Skeletal muscle tissue (tissue), 4 donors: ENCODE data around the gene KLHL36. TPM values are rescaled to one million over a fixed set of nuclear protein-coding genes. Genes with fewer than 3 reads are reported as not detected.

Experiments
- H3K27ac ChIP-seq: one replicate; pipeline ENCODE4 v1.7.0; 2013; ENCODE audit warnings: mild to moderate bottlenecking, low read depth, low read length, inconsistent platforms
- H3K27me3 ChIP-seq, 3 donors: one replicate each; pipeline ENCODE4 v1.7.0; 2013; ENCODE audit warnings: low read length in 3 of 3; ENCODE audit not compliant: control insufficient read depth in 3 of 3, insufficient read depth in 3 of 3
- H3K36me3 ChIP-seq, 3 donors: one replicate each; pipeline ENCODE4 v1.7.0; 2013; ENCODE audit warnings: low read length in 3 of 3; ENCODE audit not compliant: control insufficient read depth in 3 of 3, insufficient read depth in 3 of 3
- H3K4me1 ChIP-seq, 3 donors: one replicate each; pipeline ENCODE4 v1.7.0; 2013; ENCODE audit warnings: low read length in 3 of 3, mild to moderate bottlenecking in 3 of 3; ENCODE audit not compliant: control insufficient read depth in 3 of 3, insufficient read depth in 3 of 3
- H3K4me3 ChIP-seq, 3 donors: one replicate each; pipeline ENCODE4 v1.7.0; 2013; ENCODE audit warnings: low read length in 3 of 3
- H3K9ac ChIP-seq, 3 donors: one replicate each; pipeline ENCODE4 v1.7.0; 2013; ENCODE audit warnings: low read length in 3 of 3, mild to moderate bottlenecking in 3 of 3, moderate library complexity in 2 of 3, low read depth in 1 of 3
- H3K9me3 ChIP-seq, 3 donors: one replicate each; pipeline ENCODE4 v1.7.0; 2013; ENCODE audit warnings: low read length in 3 of 3; ENCODE audit not compliant: control insufficient read depth in 3 of 3
- total RNA-seq: library from RNA; depleted of rRNA; stranded (reverse); fragments of >200 nt; gene quantifications from one replicate; pipeline ENCODE4 v1.2.3, GENCODE V29; 2014
- donor health status: Osteomylitis.

Gene KLHL36
- total RNA-seq, 1 donor from 2014 or later: 23.0 TPM

DNA sequence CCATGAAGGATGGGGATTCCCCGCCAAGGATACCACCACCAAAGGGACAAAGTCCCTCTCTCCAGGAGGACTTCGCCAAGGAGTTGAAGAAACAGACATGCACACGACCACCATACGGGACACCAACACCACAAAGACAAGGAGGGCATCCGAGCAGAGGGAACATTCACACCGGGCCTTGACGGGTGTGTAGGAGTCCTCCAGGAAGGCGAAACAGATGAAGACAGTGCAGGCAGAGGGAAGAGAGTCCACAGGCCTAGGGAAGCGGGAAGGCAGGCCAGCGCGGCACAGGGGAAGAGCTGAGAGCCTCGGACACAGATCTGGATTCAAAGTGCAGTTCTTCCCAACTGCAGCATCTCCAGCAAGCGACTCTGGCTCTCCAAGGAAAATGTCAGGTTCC, 41.2 kb upstream of the KLHL36 start:
- no peak overlapping the region for H3K9ac ChIP-seq
- H3K36me3 ChIP-seq: no peaks in the 10 kb centered on the region
- H3K4me3 ChIP-seq: no peak overlapping the region
- no peak overlapping the region for H3K27ac ChIP-seq
- peaks cover 5 to 12% (median 10%) of the 10 kb centered on the region in 3 donors for H3K4me1 ChIP-seq
- peaks cover 0 to 8% (median 2%) of the 10 kb centered on the region in 3 donors for H3K27me3 ChIP-seq
- H3K9me3 ChIP-seq: no peaks in the 10 kb centered on the region

DNA sequence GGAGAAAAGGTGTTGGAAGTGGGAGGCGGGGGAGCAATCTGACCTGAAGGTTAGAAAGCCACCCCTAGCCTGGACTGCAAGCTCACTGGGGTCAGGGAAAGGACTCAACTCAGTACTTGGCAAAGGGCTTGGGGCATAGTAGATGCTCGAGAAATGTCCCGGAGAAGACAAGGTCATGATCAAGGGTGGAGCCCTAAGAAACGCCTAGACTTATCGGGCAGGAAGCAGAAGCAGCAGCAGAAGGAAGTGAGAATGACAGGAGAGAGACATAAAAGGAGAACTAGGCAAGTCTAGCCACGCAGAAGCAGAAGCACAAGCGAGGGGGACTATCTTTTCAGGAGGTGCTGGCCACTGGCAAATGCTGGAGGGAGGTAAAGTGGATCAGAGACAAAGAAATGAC, 40.6 kb upstream of the KLHL36 start:
- Histone ChIP-seq H3K4me3 (no peak overlapping the region), H3K36me3 (no peaks in the 10 kb centered on the region), H3K27me3 (peaks cover 0 to 8% (median 4%) of the 10 kb centered on the region in 3 donors), H3K4me1 (peaks cover 4 to 11% (median 10%) of the 10 kb centered on the region in 3 donors), H3K9ac (no peak overlapping the region), H3K9me3 (no peaks in the 10 kb centered on the region), H3K27ac (no peak overlapping the region)

DNA sequence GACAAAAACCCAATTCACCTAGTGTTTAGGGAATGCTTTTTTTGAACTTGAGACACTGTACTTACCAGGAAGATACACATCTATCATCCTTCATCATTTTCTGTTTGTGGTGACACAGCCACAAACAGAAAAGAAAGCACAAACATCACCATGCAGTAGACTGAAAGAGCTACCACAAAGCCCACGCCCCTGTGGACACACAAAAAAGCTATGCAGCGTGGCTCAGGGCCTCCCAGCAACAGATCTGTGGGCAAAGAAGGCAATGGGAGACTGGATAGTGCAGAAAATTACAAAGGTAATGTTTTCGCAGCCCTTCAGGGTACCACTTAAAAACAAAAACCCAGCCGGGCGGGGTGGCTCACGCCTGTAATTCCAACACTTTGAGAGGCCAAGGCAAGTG, 40.0 kb upstream of the KLHL36 start:
- Histone ChIP-seq H3K4me1 (peaks cover 0 to 6% (median 4%) of the 10 kb centered on the region in 3 donors), H3K4me3 (no peak overlapping the region), H3K36me3 (no peaks in the 10 kb centered on the region), H3K9me3 (no peaks in the 10 kb centered on the region), H3K27ac (no peak overlapping the region), H3K9ac (no peak overlapping the region), H3K27me3 (peaks cover 0 to 8% (median 5%) of the 10 kb centered on the region in 3 donors)

DNA sequence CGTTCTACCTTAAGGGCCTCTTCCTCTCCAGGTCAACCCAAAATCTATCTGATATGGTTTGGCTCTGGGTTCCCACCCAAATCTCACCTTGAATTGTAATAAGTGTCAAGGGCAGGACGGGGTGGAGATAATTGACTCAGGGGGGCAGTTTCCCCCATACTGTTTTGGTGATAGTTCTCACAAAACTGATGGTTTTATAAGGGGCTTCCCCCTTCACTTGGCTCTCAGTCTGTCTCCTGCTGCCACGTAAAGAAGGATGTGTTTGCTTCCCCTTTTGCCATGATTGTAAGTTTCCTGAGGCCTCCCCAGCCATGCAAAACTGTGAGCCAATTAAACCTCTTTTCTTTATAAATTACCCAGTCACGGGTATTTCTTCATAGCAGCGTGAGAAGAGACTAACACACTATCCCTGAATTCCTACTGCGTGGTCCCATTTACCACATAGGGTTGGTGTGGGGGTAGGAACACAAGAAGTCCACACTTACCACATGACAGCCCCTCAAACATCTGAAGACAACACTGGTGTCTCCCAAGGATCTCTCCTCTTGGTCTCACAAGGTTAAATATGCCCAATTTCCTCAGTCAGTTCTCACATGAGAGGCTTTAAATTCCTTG, 38.6 kb upstream of the KLHL36 start:
- no peak overlapping the region for H3K27ac ChIP-seq
- peaks cover 0 to 3% (median 2%) of the 10 kb centered on the region in 3 donors for H3K4me1 ChIP-seq
- no peaks in the 10 kb centered on the region for H3K9me3 ChIP-seq
- H3K4me3 ChIP-seq: no peak overlapping the region
- peaks cover 1 to 20% (median 12%) of the 10 kb centered on the region in 3 donors for H3K27me3 ChIP-seq
- H3K36me3 ChIP-seq: no peaks in the 10 kb centered on the region
- no peak overlapping the region for H3K9ac ChIP-seq

DNA sequence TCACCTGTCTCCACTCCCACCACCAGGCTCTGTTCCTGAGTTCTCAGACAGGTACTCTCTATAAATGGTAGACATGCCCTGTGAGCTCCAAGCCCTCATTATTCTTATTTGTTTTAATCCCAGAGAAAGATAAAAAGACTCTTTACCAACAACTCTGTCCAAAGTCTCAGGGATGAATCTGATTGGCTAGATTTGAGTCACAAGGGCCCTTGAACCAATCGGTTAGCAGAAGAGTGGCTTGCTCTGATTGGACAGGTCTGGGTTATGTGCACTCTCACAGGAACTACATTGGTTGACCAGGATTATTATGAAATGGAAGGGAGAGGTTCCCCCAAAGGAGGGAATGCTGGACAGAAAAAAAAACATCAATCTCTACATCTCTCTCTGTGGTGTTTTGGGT, 37.9 kb upstream of the KLHL36 start:
- H3K36me3 ChIP-seq: no peaks in the 10 kb centered on the region
- no peak overlapping the region for H3K27ac ChIP-seq
- peaks cover 2 to 10% (median 7%) of the 10 kb centered on the region in 3 donors for H3K4me1 ChIP-seq
- H3K4me3 ChIP-seq: no peak overlapping the region
- no peak overlapping the region for H3K9ac ChIP-seq
- no peaks in the 10 kb centered on the region for H3K9me3 ChIP-seq
- peaks cover 8 to 27% (median 12%) of the 10 kb centered on the region in 3 donors for H3K27me3 ChIP-seq

DNA sequence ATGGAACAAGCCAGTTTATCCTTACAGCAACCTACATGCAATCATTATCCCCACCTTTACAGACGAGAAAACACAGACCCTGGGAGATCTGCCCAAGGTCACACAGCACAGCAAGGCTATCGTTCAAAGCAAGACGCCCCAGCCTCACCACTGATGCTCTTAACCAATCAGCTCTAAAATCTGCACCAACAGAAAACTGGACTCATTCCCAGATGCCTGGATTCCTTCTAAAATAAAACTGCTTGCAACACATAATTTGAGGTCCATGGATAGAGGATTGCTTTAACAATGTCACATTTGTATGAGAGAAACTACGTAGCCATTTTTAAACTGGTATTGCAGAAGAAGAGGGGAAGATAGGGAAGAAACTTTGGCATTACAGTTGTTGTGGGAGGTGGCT, 37.3 kb upstream of the KLHL36 start:
- Histone ChIP-seq H3K27ac (no peak overlapping the region), H3K9ac (no peak overlapping the region), H3K27me3 (peaks cover 12 to 32% (median 12%) of the 10 kb centered on the region in 3 donors), H3K4me1 (peaks cover 6 to 10% (median 7%) of the 10 kb centered on the region in 3 donors), H3K9me3 (no peaks in the 10 kb centered on the region), H3K36me3 (no peaks in the 10 kb centered on the region), H3K4me3 (no peak overlapping the region)

DNA sequence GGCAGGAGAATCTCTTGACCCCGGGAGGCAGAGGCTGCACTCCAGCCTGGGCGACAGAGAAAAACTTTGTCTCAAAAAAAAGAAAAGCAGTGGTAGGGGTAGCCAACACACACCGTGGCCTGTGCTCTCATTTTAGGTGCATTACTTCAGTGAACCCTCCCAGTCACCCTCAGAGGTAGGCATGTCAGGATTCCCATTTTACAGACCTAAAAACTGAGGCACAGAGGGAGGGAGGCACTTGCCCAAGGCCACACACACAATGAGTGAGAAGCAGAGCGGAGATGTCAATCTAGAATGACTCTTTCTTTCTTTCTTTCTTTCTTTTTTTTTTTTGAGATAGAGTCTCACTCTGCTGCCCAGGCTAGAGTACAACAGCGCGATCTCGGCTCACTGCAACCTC, 35.6 kb upstream of the KLHL36 start:
- H3K4me3 ChIP-seq: no peak overlapping the region
- no peak overlapping the region for H3K27ac ChIP-seq
- no peaks in the 10 kb centered on the region for H3K9me3 ChIP-seq
- peaks cover 16 to 42% (median 18%) of the 10 kb centered on the region in 3 donors for H3K27me3 ChIP-seq
- H3K36me3 ChIP-seq: no peaks in the 10 kb centered on the region
- H3K9ac ChIP-seq: no peak overlapping the region
- peaks cover 16 to 23% (median 17%) of the 10 kb centered on the region in 3 donors for H3K4me1 ChIP-seq

DNA sequence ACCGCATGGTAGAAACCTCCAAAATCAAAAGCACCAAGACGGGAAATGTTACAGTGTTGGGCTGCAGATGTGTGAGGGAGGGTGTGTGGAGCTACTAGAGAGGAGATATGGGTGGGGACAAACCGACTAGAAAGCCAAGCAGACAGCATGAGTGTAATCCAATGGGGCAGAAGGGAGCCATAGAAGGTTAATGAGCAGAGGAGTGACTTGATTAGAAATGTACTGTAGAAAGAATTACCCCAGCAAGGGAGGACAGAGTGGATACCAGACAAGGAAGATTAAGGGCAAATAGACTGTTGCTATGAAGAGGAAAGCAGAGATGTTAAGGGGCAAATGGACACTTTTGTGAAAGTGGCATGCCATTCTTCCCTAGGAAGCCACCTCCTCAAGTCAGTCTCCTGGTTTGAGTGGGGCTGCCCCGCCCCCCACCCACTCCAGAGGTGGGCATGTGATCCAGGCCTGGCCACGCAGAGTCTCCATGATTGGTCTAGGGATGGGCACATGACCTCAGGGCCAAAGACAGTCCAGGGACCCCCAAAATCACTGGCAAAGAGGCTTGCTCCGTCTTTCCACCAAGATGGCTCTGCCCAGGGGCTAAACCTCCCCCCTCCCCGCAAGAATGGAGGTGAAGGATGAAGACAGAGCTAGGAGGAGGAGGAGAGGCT, 34.8 kb upstream of the KLHL36 start:
- peaks cover 16 to 42% (median 18%) of the 10 kb centered on the region in 3 donors for H3K27me3 ChIP-seq
- no peak overlapping the region for H3K4me3 ChIP-seq
- no peaks in the 10 kb centered on the region for H3K36me3 ChIP-seq
- no peak overlapping the region for H3K27ac ChIP-seq
- no peaks in the 10 kb centered on the region for H3K9me3 ChIP-seq
- H3K9ac ChIP-seq: no peak overlapping the region
- peaks cover 16 to 25% (median 17%) of the 10 kb centered on the region in 3 donors for H3K4me1 ChIP-seq

DNA sequence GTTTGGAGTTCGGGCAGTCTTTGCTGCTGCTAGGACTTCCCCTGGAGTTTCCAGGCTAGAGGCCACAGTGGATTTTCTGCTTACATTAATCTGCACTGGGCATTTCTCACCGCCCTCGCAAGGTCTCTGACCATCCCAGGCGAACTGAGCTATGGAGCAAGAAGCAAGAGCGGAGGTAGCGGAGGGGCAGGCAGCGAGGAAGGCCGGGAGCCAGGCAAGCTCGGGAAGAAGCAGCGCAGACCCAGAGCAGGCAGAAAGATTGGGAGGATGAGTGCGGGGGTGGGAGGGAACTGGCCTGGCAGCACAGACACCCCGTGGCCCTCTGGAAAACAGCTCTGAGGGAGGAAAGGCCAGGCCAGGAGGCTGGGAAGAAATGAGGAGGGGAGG, 34.2 kb upstream of the KLHL36 start:
- no peak overlapping the region for H3K27ac ChIP-seq
- H3K9me3 ChIP-seq: no peaks in the 10 kb centered on the region
- H3K36me3 ChIP-seq: no peaks in the 10 kb centered on the region
- no peak overlapping the region for H3K4me3 ChIP-seq
- H3K4me1 ChIP-seq: peaks cover 16 to 30% (median 17%) of the 10 kb centered on the region in 3 donors
- H3K9ac ChIP-seq: no peak overlapping the region
- peaks cover 16 to 41% (median 18%) of the 10 kb centered on the region in 3 donors for H3K27me3 ChIP-seq

DNA sequence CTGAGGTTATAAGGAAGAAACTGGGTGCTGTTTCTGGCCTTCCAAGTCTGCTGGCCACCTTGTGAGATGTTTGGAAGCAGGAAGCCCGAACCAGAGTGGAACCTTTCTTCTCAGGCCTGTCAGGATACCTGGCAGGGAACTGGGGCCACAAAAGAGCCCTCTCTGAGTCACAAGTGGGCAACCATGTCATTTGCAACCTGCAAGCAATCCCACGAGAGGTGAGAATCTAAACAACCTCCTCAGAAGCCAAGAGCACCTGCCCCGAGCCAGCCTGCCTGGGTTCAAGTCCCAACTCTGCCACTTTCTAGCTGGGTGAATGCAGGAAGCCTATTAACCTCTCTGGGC, 33.7 kb upstream of the KLHL36 start:
- Histone ChIP-seq H3K27me3 (peaks cover 16 to 39% (median 18%) of the 10 kb centered on the region in 3 donors), H3K4me1 (peaks cover 16 to 30% (median 17%) of the 10 kb centered on the region in 3 donors), H3K27ac (no peak overlapping the region), H3K36me3 (no peaks in the 10 kb centered on the region), H3K9me3 (no peaks in the 10 kb centered on the region), H3K9ac (no peak overlapping the region), H3K4me3 (no peak overlapping the region)
